GM19043 (cell line): Measurements from ENCODE around the gene TAS2R10.

ENCODE experiments used
- ATAC-seq: cut with Tn5 transposase; IDR thresholded peaks from one replicate; pipeline ENCODE4 v1.9.1; 2021; ENCODE audit warnings: low read depth; ENCODE audit not compliant: unreplicated experiment

TAS2R10 gene

GRCh38 chr12:10783252-10783651, 42.9 kb downstream of the TAS2R10 start:
- ATAC-seq, result no peak

GRCh38 chr12:10779103-10779502, 47.1 kb downstream of the TAS2R10 start:
- ATAC-seq, result no peak
